ENCODE results near the gene SNX25.
"Not testable (repeated sequence)": the region's sequence is repeated elsewhere in the genome, so short reads cannot be mapped to it uniquely, and the experiment has no call there.

The SNX25 gene

DNA sequence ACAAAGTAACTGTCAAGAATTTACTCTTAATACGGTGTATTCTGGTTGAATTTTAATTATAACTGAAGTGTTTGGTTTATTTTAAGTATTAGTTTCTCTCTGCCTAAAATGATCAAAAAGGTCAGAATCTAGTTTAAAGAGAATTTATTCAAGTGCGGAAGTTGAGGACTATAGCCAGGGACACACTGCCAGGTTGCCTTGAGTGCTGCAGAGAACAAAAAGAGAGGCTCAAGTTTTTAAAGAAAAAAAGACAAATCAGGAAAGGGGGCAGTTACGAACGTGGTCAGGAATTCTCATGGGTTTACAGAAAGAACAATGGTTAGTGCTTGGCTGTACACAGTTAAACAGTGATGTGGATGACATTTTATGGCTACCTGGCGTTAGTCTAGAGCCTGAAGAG lies 81.3 kb downstream of the SNX25 start:
- Histone ChIP-seq H2AFZ (ENCODE audit: low read depth, low read length) (no peak overlapping the region), H3K9me3 (ENCODE audit: low read length) (peaks cover 6% of the 10 kb centered on the region), H3K4me3 (ENCODE audit: low read length) (no peak overlapping the region), H3K27me3 (ENCODE audit: insufficient read depth, low read length) (no peaks in the 10 kb centered on the region), H3K4me1 (ENCODE audit: insufficient read depth, low read length) (no peaks in the 10 kb centered on the region), H3K36me3 (ENCODE audit: insufficient read depth, low read length) (peaks cover 17% of the 10 kb centered on the region)

DNA sequence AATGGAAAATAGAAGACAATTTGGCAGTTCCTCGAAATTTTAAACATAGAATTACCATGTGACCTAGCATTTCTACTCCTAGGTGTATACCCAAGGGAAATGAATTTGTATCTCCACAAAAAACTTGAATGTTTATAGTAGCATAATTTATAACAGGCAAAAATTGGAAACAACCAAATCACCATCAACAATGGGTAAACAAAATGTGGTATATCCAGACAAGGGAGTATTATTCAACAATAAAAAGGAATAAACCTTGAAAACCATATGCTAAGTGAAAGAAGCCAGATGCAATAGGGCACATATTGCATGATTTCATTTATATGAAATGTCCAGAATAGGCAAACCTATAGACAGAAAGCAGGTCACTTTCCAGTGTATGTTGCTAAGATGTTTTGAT lies 83.8 kb downstream of the SNX25 start:
- peaks cover 22% of the 10 kb centered on the region for H3K36me3 ChIP-seq (ENCODE audit: insufficient read depth, low read length)
- no peaks in the 10 kb centered on the region for H3K27me3 ChIP-seq (ENCODE audit: insufficient read depth, low read length)
- no peak overlapping the region for H2AFZ ChIP-seq (ENCODE audit: low read depth, low read length)
- peaks cover 6% of the 10 kb centered on the region for H3K9me3 ChIP-seq (ENCODE audit: low read length)
- no peak overlapping the region for H3K4me3 ChIP-seq (ENCODE audit: low read length)
- no peaks in the 10 kb centered on the region for H3K4me1 ChIP-seq (ENCODE audit: insufficient read depth, low read length)

- H3K36me3 ChIP-seq (ENCODE audit: insufficient read depth, low read length) = peaks cover 9% of the 10 kb centered on the region
- no peaks in the 10 kb centered on the region for H3K27me3 ChIP-seq (ENCODE audit: insufficient read depth, low read length)
- H3K4me3 ChIP-seq (ENCODE audit: low read length) = no peak overlapping the region
- H3K4me1 ChIP-seq (ENCODE audit: insufficient read depth, low read length) = no peaks in the 10 kb centered on the region
- H3K9me3 ChIP-seq (ENCODE audit: low read length) = peaks cover 6% of the 10 kb centered on the region
- no peak overlapping the region for H2AFZ ChIP-seq (ENCODE audit: low read depth, low read length)
These were observed 87.5 kb downstream of the SNX25 start for GRCh38 chr4:185296665-185297460.

DNA sequence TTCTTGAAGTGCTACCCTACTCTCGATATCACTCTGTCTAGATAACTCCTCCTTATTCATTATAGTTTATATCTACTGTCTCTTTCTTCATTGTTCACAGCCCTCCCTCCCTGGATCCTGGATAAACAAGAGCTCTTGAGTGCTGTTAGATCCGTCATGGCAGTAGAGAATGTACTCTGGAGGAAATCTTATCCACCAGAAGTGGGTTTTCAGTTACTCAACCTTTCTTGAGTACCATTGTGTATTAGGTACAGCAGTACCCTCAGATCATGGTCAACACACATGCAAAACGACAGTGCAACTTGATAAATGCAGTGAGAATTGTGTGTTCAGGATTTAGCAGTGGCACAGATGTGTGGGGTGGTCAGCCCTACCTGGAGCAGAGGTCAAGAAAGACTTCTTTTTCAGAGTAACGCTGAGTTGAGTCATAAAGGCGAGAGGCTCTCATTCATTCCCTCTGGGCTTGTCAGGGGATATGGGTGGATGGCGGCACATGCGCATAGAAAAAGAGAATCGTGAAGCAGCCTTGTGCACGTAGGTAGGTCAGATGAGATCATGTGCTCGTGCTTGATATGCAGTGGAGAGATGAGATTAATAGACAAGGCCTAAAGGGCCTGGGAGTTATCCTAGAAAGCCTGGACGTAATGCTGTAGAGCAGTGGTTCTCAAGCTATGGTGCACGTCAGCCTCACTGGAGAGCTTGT lies 89.5 kb downstream of the SNX25 start:
- Histone ChIP-seq H3K4me3 (ENCODE audit: low read length) (no peak overlapping the region), H3K4me1 (ENCODE audit: insufficient read depth, low read length) (no peaks in the 10 kb centered on the region), H2AFZ (ENCODE audit: low read depth, low read length) (no peak overlapping the region), H3K27me3 (ENCODE audit: insufficient read depth, low read length) (no peaks in the 10 kb centered on the region), H3K36me3 (ENCODE audit: insufficient read depth, low read length) (peaks cover 8% of the 10 kb centered on the region), H3K9me3 (ENCODE audit: low read length) (peaks cover 2% of the 10 kb centered on the region)

- no peak overlapping the region for H3K4me3 ChIP-seq (ENCODE audit: low read length)
- no peaks in the 10 kb centered on the region for H3K36me3 ChIP-seq (ENCODE audit: insufficient read depth, low read length)
- peaks cover 30% of the 10 kb centered on the region for H3K4me1 ChIP-seq (ENCODE audit: insufficient read depth, low read length)
- no peaks in the 10 kb centered on the region for H3K9me3 ChIP-seq (ENCODE audit: low read length)
- H3K27me3 ChIP-seq (ENCODE audit: insufficient read depth, low read length) = no peaks in the 10 kb centered on the region
- H2AFZ ChIP-seq (ENCODE audit: low read depth, low read length) = no peak overlapping the region
These were observed 95.1 kb downstream of the SNX25 start for GRCh38 chr4:185304541-185304940.

DNA sequence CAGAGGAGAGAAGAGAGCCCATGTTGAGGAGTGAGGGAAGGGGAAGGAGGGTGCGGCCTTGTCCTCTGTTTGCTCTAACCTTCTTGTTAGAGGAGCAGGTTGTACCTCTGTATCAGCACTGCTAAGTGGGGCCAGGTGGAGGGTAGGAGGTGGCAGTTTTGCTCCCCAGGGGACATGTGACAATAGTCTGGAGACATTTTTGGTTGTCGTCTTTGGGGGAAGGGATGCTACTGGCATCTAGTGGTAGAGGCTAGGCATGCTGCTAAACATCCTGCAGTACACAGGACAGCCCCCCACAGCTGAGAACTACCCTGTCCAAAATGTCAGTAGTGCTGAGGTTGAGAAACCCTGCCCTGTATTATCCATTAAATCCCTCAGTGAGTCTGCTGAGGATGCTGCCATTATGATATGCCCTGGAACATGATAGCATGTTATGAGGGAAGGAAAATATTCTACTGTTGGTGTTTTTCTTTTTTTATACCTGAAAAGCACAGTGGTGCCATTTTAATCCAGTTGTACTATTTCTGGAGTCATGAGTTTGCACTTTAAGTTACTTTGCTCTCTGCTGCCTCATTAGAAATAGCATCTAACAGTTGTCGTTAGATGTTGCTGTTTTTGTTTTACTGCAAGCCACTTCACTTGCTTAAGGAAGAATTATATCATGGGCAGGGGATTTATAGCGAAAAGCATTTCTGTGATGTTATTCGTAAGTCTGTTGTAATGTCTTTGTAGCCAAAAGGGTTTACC lies 95.7 kb downstream of the SNX25 start:
- H3K4me3 ChIP-seq (ENCODE audit: low read length) = no peak overlapping the region
- no peak overlapping the region for H2AFZ ChIP-seq (ENCODE audit: low read depth, low read length)
- H3K9me3 ChIP-seq (ENCODE audit: low read length) = no peaks in the 10 kb centered on the region
- H3K27me3 ChIP-seq (ENCODE audit: insufficient read depth, low read length) = no peaks in the 10 kb centered on the region
- H3K36me3 ChIP-seq (ENCODE audit: insufficient read depth, low read length) = no peaks in the 10 kb centered on the region
- peaks cover 30% of the 10 kb centered on the region for H3K4me1 ChIP-seq (ENCODE audit: insufficient read depth, low read length)

DNA sequence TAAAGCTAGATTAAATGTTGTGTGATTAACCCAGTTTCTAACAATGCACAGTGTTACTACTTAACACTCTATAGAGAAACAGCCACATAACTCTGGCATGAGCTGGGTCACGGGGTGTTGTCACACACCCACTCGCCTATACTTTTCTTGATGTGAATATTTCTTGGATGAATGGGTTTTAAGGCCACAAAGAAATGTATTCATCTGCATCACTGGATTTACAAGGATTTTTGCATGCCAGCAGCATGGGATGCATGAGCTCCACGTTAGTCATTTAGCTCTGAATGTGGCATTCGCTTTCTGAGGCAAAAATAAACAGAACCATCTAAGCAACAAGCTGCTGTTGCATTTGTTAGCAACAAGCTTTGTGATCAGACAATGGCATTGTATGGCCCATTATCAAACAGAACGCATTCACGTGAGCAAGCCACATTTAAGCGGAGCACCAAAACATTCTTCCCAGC lies 96.6 kb downstream of the SNX25 start:
- peak overlapping the region; percentile 11 for H3K4me3 ChIP-seq (ENCODE audit: low read length)
- H3K27me3 ChIP-seq (ENCODE audit: insufficient read depth, low read length) = no peaks in the 10 kb centered on the region
- no peaks in the 10 kb centered on the region for H3K9me3 ChIP-seq (ENCODE audit: low read length)
- H2AFZ ChIP-seq (ENCODE audit: low read depth, low read length) = peak overlapping the region; percentile 31
- peaks cover 30% of the 10 kb centered on the region for H3K4me1 ChIP-seq (ENCODE audit: insufficient read depth, low read length)
- peaks cover 2% of the 10 kb centered on the region for H3K36me3 ChIP-seq (ENCODE audit: insufficient read depth, low read length)

DNA sequence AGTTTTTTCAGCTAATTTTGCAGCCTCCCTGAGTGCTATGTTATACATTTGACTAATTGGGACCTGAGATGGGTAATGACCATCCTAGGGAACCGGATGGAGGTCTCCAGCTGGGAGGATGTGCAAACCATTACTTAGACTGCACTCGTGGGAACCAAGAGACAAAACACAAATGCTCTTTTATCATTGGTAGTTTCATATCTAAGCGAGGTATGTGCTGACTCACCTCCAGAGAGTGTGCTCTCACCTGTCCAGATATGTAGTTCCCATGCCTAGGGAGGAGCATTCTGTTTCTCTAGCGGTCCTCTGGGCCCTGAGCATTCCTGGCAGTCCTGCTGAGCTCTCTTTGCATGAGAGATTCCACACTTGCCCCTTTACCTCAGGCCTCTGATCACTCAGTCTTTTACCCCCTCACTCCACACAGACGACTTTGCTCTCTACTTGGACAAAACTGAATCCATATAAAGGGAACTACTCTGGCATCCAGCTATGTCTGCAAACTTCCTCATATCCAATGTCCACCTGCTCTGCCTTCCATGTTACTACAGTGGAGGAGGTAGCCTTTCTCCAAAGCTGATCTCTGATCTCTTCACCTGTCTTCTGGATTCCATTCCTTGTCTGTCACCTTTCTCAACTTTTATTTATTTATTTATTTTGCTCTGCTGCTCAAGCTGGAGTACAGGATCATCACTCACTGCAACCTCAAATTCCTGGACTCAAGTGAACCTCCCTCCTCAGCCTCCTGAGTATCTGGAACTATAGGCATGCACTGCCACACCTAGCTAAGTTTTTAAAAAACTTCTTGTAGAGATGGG lies 97.9 kb downstream of the SNX25 start:
- no peaks in the 10 kb centered on the region for H3K9me3 ChIP-seq (ENCODE audit: low read length)
- H3K4me3 ChIP-seq (ENCODE audit: low read length) = no peak overlapping the region
- H2AFZ ChIP-seq (ENCODE audit: low read depth, low read length) = no peak overlapping the region
- peaks cover 30% of the 10 kb centered on the region for H3K4me1 ChIP-seq (ENCODE audit: insufficient read depth, low read length)
- no peaks in the 10 kb centered on the region for H3K27me3 ChIP-seq (ENCODE audit: insufficient read depth, low read length)
- H3K36me3 ChIP-seq (ENCODE audit: insufficient read depth, low read length) = peaks cover 9% of the 10 kb centered on the region

DNA sequence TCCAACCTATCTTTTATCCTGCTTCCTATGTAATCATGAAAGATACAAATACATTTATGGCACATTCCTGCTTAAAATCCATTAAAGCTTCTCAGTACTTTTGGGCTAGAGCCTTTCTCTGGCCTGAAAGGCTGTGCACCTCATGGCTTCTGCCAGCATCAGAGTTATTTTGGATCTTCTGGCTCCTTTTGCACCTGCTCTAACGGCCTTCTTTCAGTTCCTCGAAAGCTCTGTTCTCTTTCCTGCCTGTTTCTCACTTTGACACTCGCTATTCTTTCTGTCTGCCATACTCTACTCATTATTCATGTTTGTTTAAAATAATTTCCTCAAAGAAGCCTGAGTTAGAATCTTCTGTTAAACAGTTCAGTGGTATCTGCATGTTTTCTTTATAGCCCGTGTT lies 100.4 kb downstream of the SNX25 start:
- Histone ChIP-seq H2AFZ (ENCODE audit: low read depth, low read length) (no peak overlapping the region), H3K4me1 (ENCODE audit: insufficient read depth, low read length) (peaks cover 27% of the 10 kb centered on the region), H3K27me3 (ENCODE audit: insufficient read depth, low read length) (no peaks in the 10 kb centered on the region), H3K36me3 (ENCODE audit: insufficient read depth, low read length) (peaks cover 22% of the 10 kb centered on the region), H3K9me3 (ENCODE audit: low read length) (no peaks in the 10 kb centered on the region), H3K4me3 (ENCODE audit: low read length) (no peak overlapping the region)

DNA sequence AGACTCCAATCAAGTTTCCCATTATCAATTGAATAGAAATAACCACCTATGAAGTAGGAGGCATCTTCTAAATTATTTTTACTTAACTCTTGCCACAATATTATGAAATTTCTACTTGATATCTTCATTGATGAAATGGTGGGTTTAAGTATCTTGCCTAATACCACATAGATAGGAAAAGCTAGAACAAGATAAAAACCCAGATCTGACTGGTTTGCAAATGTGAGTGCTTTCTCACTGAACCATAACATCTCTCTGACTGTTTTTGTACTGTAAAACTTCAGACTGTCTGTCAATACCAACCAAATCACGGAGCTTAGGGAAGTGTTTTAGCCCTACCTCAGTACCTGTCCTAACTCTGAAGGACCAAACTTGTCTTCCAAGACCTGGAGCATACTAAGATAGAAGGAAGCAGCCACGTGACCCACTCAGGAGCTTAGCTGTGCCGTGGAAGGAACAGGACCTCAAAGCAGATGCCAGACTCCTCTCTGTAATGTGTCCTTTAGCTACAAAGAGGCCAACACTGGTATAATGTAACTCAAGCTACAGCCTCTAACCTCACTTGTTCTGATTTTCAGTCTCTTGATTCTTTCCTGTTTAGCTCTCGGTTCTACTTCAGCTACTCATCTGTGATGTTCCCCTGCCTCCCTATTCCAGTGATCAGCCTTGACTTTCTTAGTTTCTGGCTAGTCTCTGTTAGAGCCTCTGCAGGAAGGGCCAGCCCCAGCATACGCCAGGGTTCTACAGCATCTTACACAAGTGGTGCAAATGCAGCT lies 101.9 kb downstream of the SNX25 start:
- no peaks in the 10 kb centered on the region for H3K9me3 ChIP-seq (ENCODE audit: low read length)
- no peaks in the 10 kb centered on the region for H3K27me3 ChIP-seq (ENCODE audit: insufficient read depth, low read length)
- no peak overlapping the region for H3K4me3 ChIP-seq (ENCODE audit: low read length)
- peaks cover 13% of the 10 kb centered on the region for H3K4me1 ChIP-seq (ENCODE audit: insufficient read depth, low read length)
- no peak overlapping the region for H2AFZ ChIP-seq (ENCODE audit: low read depth, low read length)
- H3K36me3 ChIP-seq (ENCODE audit: insufficient read depth, low read length) = peaks cover 22% of the 10 kb centered on the region

DNA sequence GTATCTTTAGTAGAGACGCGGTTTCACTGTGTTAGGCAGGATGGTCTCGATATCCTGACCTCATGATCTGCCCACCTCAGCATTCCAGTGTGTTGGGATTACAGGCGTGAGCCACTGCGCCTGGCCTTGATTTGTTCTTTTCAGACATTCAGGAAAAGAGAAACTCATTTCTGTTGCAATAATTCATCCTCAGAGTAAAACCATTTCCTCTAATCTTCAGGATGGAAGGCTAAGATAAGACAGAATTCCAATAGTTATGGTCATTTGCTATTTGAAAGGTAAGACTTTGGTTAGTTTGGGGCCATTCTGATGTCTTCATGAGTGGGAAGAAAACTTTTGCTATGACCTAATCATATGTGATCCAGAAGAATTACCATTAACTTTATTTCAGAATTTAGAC lies 103.3 kb downstream of the SNX25 start:
- no peaks in the 10 kb centered on the region for H3K9me3 ChIP-seq (ENCODE audit: low read length)
- H2AFZ ChIP-seq (ENCODE audit: low read depth, low read length) = no peak overlapping the region
- H3K36me3 ChIP-seq (ENCODE audit: insufficient read depth, low read length) = peaks cover 22% of the 10 kb centered on the region

DNA sequence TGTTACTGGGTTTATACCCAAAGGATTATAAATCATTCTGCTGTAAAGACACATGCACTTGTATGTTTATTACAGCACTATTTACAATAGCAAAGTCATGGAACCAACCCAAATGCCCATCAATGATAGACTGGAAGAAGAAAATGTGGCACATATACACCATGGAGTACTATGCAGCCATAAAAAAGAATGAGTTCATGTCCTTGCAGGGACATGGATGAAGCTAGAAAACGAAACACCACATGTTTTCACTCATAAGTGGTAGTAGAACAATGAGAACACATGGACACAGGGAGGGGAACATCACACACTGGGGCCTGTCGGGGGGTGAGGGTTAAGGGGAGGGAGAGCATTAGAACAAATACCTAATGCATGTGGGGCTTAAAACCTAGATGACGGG lies 108.1 kb downstream of the SNX25 start:
- peaks cover 16% of the 10 kb centered on the region for H3K36me3 ChIP-seq (ENCODE audit: insufficient read depth, low read length)
- H2AFZ ChIP-seq (ENCODE audit: low read depth, low read length) = not testable (repeated sequence)

More for the DNA sequence above, 103.3 kb downstream of the SNX25 start:
- no peak overlapping the region for H3K4me3 ChIP-seq (ENCODE audit: low read length)
- H3K4me1 ChIP-seq (ENCODE audit: insufficient read depth, low read length) = no peaks in the 10 kb centered on the region
- no peaks in the 10 kb centered on the region for H3K27me3 ChIP-seq (ENCODE audit: insufficient read depth, low read length)

More for the DNA sequence above, 108.1 kb downstream of the SNX25 start:
- not testable (repeated sequence) for H3K4me3 ChIP-seq (ENCODE audit: low read length); H3K27me3 ChIP-seq (ENCODE audit: insufficient read depth, low read length); H3K9me3 ChIP-seq (ENCODE audit: low read length); H3K4me1 ChIP-seq (ENCODE audit: insufficient read depth, low read length)
